Measurements from ENCODE around the gene GBF1. TPM values are rescaled to one million over a fixed set of nuclear protein-coding genes. Genes with fewer than 3 reads are reported as not detected.

GBF1 gene
- polyA plus RNA-seq, 1 experiment = 31.9 TPM

GRCh38 chr10:102313221-102313896 is 68.0 kb downstream of the GBF1 start:
- TF ChIP-seq, protein P1, sequence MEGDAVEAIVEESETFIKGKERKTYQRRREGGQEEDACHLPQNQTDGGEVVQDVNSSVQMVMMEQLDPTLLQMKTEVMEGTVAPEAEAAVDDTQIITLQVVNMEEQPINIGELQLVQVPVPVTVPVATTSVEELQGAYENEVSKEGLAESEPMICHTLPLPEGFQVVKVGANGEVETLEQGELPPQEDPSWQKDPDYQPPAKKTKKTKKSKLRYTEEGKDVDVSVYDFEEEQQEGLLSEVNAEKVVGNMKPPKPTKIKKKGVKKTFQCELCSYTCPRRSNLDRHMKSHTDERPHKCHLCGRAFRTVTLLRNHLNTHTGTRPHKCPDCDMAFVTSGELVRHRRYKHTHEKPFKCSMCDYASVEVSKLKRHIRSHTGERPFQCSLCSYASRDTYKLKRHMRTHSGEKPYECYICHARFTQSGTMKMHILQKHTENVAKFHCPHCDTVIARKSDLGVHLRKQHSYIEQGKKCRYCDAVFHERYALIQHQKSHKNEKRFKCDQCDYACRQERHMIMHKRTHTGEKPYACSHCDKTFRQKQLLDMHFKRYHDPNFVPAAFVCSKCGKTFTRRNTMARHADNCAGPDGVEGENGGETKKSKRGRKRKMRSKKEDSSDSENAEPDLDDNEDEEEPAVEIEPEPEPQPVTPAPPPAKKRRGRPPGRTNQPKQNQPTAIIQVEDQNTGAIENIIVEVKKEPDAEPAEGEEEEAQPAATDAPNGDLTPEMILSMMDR (IDR thresholded peaks at IDR 0.05; ENCODE audit: low read depth, low read length) = no peak
- Histone ChIP-seq H3K4me3 (ENCODE audit: low read depth, low read length) (no peak overlapping the region), H3K27ac (ENCODE audit: low read depth, low read length) (no peak overlapping the region), H3K27me3 (ENCODE audit: control insufficient read depth, insufficient read depth, low read length) (no peaks in the 10 kb centered on the region), H3K9me3 (ENCODE audit: control insufficient read depth, insufficient read depth, low read length) (no peaks in the 10 kb centered on the region)
- ChIA-PET POLR2A (interaction anchor here (0.6 kb wide), 1 partner anchor 16 kb away, joined by 5 read pairs; no protein-coding TSS in a partner anchor), CTCF (interaction anchor here (0.7 to 2.0 kb wide), 5 partner anchors 34 to 143 kb away, joined by 3 to 7 read pairs (median 5); no protein-coding TSS in a partner anchor)
- no peak for DNase-seq (ENCODE audit: low read depth, low spot score)

GRCh38 chr10:102314801-102315200 is 69.5 kb downstream of the GBF1 start:
- CTCF ChIA-PET = no interaction called here
- TF ChIP-seq, protein P1 (IDR thresholded peaks at IDR 0.05; ENCODE audit: low read depth, low read length) = no peak
- H3K4me3 ChIP-seq (ENCODE audit: low read depth, low read length) = no peak overlapping the region

GRCh38 chr10:102316421-102316820 is 71.1 kb downstream of the GBF1 start:
- Histone ChIP-seq H3K27me3 (ENCODE audit: control insufficient read depth, insufficient read depth, low read length) (no peaks in the 10 kb centered on the region), H3K4me3 (ENCODE audit: low read depth, low read length) (no peak overlapping the region), H3K9me3 (ENCODE audit: control insufficient read depth, insufficient read depth, low read length) (no peaks in the 10 kb centered on the region), H3K27ac (ENCODE audit: low read depth, low read length) (no peak overlapping the region)
- TF ChIP-seq, protein P1 (IDR thresholded peaks at IDR 0.05; ENCODE audit: low read depth, low read length) = no peak
- no peak for DNase-seq (ENCODE audit: low read depth, low spot score)
- ChIA-PET POLR2A (no interaction called here), CTCF (interaction anchor here (0.9 to 1.0 kb wide), 2 partner anchors 36 to 147 kb away, joined by 3 to 4 read pairs; no protein-coding TSS in a partner anchor)

More at GRCh38 chr10:102314801-102315200, 69.5 kb downstream of the GBF1 start:
- no peak for DNase-seq (ENCODE audit: low read depth, low spot score)
- no peak overlapping the region for H3K27ac ChIP-seq (ENCODE audit: low read depth, low read length)
- no peaks in the 10 kb centered on the region for H3K27me3 ChIP-seq (ENCODE audit: control insufficient read depth, insufficient read depth, low read length)
- H3K9me3 ChIP-seq (ENCODE audit: control insufficient read depth, insufficient read depth, low read length) = no peaks in the 10 kb centered on the region
- POLR2A ChIA-PET = no interaction called here

DNA sequence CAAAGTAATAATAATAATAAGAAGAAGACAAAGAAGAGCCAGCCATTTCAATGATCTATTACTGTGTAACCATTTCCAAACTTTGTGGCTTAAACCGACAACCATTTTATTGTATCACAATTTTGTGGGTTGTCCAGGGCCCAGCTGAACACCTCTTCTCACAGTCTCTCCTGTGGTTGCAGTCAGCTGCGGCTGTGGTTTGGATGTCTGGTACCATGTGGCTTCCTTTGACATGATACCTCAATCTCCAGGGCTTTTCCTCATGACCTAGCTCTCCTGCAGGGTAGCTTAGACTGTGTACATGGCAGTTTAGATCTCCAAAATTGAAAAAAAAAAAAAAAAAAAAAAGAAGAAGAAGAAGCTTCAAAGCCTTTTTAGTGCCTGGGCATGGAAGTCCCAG is 77.6 kb downstream of the GBF1 start:
- TF ChIP-seq, protein P1 (IDR thresholded peaks at IDR 0.05; ENCODE audit: low read depth, low read length) = no peak
- no peak for DNase-seq (ENCODE audit: low read depth, low spot score)
- H3K9me3 ChIP-seq (ENCODE audit: control insufficient read depth, insufficient read depth, low read length) = no peaks in the 10 kb centered on the region
- no peak overlapping the region for H3K4me3 ChIP-seq (ENCODE audit: low read depth, low read length)
- CTCF ChIA-PET = interaction anchor here (0.6 to 1.3 kb wide), 3 partner anchors 43 to 146 kb away, joined by 3 to 7 read pairs (median 4); no protein-coding TSS in a partner anchor
- no peaks in the 10 kb centered on the region for H3K27me3 ChIP-seq (ENCODE audit: control insufficient read depth, insufficient read depth, low read length)
- H3K27ac ChIP-seq (ENCODE audit: low read depth, low read length) = no peak overlapping the region
- POLR2A ChIA-PET = interaction anchor here (0.6 to 0.7 kb wide), 4 partner anchors 75 to 1354 kb away, joined by 3 to 13 read pairs (median 4); no protein-coding TSS in a partner anchor

- ChIA-PET POLR2A (no interaction called here), CTCF (interaction anchor here (0.7 to 0.8 kb wide), 2 partner anchors 28 to 246 kb away, joined by 4 to 7 read pairs; no protein-coding TSS in a partner anchor)
- no peak overlapping the region for H3K4me3 ChIP-seq (ENCODE audit: low read depth, low read length)
- no peak for DNase-seq (ENCODE audit: low read depth, low spot score)
- no peaks in the 10 kb centered on the region for H3K27me3 ChIP-seq (ENCODE audit: control insufficient read depth, insufficient read depth, low read length)
- H3K9me3 ChIP-seq (ENCODE audit: control insufficient read depth, insufficient read depth, low read length) = no peaks in the 10 kb centered on the region
- no peak overlapping the region for H3K27ac ChIP-seq (ENCODE audit: low read depth, low read length)
- TF ChIP-seq, protein P1 (IDR thresholded peaks at IDR 0.05; ENCODE audit: low read depth, low read length) = no peak
Measured at GRCh38 chr10:102324061-102324460, 78.7 kb downstream of the GBF1 start.
